DMS 273 treated with DMSO at 0.1 percent for 48 hours (cell line): ENCODE data around the gene PRDM15.

Experiments
- DNase-seq: peaks from one replicate; lab custom pipeline; 2025; lab: John Stamatoyannopoulos, UW

The PRDM15 gene

DNA sequence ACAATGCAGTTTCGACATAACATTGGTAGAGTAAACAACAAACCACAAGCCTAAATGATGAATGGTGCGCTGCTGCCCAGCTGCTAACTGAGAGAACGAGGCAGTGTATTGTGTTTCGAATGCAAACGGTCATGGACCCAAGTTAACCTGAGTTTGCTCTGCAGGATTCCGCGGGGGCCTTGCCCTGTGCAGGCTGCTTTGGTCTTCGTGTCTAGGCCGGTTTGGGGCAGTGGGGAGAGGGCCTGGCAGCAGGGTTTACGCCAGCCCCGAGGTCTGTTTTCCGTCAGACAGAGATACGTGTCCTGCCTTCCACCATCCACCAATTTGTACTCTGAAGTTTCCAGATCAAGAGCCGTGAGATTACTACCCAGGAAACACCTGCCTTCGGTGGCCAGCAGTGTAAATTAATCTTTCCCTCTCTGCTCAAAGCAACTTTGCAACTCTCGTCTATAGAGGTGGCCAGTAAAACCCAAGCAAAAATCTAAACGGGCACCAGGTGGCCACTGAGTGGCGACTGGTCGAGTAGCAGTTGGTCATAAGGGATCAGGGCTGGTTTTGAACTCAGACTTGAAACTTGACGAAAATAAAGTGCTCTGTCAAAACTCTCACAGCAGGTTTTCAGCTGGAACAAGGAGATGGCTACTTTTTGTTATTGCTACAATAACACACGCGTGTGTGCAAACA is 6.3 kb upstream of the PRDM15 start:
- no peak for DNase-seq

DNA sequence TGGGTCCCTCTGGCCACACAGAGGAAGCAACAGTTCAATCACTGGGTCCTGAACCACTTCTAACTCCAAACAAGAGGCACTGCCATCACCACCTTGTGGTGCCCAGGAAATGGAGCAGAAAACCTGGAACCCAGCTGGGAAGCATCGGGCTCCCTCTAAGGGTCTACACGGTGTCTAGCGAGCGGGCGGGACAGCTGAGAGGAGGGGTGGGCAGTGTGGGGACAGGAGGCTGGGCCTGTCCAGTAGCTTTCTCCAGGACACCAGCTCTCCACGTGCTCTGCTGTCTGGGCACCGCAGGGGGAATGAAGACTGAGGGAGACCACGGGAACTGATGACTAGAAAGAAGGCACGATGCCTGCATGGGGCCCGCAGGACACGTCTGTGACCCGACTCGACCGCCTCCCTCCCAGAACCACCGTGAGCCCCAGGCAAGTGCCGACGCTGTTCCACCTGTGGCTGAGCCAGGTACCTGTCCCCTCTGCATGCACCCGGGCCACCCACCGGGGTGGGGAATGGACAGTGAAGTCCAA is 5.4 kb upstream of the PRDM15 start:
- no peak for DNase-seq

DNA sequence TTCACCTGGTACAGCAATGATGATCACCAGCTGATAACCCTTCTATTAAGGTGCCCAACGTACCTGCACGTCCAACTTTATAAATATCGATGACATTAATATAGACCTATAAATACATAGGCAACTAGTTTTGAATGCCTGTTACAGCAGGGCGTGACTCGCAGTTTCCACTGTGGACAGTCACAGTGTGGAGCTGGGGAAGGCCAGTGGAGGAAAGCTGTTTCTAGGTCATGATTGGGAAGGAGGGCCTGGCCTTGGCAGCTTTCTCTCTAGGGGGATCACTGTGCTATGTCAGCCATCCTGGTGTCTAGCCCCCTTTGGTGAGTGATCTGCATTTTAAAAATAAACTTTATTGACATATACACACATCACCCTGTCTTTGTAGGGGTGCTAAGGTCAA is 4.4 kb upstream of the PRDM15 start:
- DNase-seq: no peak

DNA sequence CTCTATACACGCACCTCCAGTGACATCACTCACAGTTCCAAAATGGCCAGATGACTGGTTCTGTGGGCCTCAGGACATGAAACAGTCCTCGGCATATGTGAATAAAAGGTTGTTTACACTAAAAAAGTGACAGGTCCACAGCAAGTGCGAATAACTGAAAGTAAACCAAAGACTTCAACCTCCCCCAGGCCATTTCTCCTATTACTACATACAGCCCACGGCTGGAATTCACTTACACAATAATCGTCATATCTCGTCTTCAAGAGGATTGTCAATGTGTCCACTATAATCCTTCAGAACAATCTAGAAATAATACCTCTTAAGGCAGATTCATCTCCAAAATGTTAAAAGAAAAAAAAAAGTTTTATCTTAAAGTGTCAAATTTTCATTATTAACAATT is 1.9 kb upstream of the PRDM15 start:
- no peak for DNase-seq

DNA sequence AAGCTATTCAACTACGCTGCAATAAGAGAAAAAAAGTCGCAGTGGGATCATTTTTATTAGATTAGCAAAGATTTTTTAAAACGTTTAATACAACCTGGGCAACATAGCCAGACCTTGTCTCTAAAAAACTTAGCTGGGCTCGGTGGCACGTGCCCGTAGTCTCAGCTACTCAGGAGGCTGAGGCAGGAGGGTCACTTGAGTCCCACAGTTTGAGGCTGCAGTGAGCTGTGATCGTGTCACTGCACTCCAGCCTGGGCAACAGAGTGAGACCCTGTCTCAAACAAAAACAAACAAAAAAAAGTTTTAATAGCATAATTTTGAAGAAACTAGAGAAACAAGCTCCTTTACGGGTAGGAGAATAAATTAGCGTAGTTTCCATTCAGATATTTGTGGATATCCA is 1.0 kb upstream of the PRDM15 start:
- no peak for DNase-seq

DNA sequence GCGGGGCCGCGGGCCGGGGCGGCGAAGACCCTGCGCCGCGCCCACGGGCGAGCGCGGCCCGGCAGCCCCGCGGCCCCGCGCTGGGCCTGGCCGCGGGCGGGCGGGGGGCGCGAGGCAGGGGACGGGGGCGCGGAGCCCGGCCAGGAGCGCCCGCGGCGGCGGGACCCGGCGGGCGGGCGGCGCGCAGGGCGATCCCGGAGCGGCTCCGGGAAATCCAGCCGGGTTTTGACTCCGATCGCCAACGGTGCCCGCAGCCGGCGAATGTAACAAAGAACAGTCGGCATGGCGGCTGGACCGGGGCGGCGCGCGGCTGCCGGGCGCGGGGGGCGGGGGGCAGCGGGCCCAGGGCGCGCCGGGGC is 334 bp downstream of the PRDM15 start:
- DNase-seq: peak; percentile 7

DNA sequence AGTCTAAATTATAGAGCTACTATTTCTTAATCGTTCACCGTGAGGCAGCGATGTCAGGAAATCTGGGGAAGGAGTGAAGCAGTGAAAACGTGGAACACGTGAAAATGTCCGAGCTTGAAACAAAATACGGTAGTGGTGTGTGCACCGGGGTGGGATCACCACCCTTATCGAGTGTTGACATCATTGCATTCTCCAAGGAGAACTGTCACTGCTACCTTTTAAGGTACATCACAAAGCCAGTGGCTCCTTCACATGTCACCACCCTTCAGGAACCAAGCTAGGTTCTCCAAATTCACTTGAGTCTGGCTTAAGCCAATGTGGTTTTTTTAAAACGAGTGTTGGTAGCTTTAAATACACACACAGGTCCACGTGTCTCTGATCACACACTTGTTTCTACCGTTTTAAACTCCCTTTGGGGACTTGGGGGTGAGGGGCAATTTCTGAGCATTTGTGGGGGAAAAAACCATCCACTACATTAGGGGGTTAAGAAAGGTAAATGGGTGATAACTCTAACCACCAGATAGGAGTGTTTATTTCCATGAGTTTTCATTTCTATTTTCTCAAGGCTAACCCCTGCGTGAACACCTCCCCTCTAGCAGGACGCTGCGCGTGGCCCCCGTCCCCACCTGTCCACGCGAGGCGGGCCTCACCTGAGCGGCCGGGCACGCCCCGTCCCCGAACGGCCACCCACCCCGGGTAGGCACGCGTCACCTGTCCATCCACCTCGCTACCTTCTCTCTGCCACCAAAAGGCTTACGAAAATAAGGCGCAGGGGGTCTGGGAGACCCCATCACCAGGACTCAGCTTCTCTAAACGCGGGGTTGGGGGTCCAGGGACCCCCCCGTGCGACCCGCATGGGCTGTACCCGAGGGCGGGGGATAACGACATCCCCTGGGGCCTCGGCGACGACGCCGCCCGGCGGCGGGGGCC is 978 bp downstream of the PRDM15 start:
- DNase-seq: no peak

DNA sequence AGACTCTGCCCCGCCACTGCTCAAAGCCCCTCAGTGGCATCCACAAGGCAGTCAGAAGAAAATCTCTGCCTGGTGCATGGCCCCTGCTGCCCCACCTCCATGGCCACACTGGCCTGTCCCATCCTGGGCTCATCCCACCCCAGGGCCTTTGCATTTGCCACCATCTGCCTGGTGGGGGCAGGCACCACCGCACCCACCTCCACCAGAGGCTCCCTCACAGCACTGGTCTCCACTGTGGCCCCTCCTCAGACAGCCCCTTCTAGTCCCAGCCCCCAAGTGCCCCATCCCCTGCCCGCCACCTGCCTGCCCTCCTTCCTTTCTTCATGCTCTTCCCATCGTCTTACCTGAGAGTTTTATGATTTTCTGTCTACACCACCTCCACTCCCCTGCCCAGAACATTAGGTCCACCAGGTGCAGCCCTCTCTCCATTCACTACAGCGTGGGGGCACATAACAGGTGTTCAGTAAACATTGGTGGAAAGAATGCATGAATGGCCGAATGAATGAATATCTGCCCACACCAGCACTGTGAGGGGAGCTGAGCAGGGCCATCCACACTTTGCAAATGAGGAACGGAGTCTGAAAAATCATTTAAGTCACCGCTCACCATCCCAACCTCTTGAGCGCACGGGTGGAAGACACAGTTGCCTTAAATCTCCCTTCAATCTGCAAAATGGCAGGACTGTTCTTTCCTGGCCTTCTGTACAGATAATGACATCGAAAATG is 2.1 kb downstream of the PRDM15 start:
- DNase-seq: no peak

DNA sequence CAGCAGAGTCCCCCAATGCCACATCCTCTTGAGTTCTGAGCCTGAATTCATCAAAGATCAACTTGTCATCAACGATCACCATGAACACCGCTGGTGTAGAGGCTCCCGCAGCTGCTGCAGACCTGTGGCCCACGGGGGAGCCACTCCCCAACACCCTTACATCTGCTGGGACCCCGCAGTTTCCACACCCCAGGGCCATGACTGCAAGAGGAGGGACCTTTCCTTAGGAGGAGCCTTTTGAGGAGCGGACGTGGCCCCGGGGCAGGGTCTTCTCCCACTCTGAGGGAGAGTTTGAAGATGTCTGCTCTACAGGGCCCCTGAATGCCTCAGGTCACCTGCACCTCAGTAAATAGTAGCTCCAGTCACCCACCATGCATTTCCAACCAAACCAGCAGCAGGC is 2.7 kb downstream of the PRDM15 start:
- no peak for DNase-seq

DNA sequence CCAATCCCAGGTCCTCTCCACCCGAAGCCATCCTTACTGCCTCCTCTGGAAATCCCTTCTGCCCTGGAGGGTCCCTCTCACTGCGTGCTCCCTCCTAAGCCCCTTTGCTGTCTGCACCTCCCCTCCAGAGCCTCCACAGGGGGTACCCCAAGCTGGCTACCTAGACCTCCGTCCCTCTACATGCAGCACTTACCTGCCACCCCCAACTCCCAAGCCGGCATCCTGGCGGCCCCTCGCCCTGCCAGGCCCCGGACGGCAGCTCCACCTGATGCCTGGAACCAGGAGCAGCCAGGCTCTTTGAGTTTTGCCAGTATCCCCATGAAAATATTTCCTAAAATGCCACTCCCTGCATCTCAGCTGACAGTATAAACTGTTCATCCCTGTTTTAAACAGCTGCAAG is 4.1 kb downstream of the PRDM15 start:
- DNase-seq: no peak

DNA sequence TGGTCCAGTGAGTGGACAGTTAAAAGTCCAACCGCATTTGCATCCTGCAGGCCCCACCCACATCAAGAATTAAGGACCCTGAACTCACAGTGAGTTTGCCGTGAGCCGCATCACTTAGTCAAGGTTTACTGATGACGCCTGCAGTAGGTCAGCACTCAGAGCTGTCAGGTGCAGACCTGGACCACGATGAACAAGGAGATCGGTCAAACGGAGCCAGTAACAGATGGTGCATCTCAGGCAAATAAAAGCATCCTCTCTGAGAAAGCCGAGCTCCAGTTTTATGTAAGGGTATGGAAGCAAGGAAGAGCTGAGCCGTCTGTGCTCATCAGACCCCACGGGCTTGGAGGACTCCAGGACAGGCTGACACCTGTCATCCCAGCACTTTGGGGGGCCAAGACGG is 4.5 kb downstream of the PRDM15 start:
- DNase-seq: no peak

DNA sequence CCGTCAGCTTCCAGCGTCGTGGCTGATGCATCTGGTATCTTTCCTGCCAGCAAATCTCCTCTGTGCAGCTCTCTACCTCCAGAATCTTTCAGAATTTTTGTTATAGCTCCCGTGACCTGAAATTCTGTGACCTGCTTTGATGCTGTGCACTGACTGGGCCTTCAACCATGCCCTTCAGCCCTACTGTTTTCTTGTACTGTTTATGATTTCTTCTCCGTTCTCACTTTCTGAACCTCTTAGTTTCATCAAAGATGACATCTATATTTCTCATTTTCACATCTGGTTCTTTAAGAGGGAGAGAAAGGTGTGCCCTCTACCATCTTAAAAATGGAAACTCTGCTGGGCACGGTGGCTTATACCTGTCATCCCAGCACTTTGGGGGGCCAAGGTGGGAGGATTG is 5.7 kb downstream of the PRDM15 start:
- no peak for DNase-seq

DNA sequence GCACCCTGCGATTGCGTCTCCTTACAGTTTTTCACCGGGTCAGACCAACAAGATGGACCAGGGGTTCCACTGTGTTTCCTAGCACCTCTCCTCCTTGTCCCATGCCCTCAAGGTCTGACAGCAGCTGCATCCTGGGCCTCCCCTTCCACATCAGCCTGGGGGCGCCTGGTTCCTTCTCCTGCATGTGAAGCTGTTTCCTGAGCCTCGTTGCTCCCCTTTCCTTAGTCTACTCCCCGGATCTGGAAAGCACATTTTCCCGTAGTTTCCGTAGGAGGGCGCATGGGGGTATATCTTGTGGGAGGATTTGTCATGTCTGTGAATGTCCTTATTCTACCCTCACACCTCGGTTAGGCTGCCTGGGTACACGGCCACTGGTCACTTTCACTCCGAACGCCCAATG is 6.1 kb downstream of the PRDM15 start:
- no peak for DNase-seq

DNA sequence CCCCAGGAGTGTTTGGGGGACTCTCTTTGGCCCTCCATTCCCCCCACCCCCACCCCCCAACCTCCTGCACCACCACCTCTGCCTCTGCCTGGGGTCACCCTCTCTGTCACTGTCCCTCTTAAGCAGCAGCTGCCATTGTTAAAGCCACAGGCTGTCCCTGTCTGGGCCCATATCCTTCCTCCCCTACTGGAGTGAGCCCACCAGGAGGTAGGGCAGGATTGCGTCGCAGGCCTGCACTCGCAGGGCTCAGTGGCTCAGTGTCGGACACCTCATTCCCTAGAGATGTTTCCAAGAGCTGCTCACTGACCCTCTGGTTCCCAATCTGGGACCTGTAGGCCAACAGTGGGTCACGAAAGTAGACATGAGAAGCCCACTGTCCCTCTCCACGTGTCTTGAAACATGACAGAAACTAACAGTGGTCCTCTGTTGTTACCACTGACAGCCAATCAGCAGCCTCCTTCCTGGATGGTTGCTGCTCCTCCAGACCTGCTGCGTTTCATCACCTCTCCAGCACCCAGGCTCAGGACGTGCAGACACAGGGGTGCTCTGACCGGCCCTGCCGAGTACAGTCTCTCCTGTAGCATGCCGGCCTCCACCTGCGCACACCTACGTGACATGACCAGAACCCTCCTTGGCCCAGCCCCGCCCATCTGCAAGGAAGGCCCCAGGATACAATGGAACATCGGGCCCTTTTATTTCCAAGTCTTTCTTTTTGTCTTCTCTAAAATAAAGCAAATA is 7.7 kb downstream of the PRDM15 start:
- DNase-seq: no peak

DNA sequence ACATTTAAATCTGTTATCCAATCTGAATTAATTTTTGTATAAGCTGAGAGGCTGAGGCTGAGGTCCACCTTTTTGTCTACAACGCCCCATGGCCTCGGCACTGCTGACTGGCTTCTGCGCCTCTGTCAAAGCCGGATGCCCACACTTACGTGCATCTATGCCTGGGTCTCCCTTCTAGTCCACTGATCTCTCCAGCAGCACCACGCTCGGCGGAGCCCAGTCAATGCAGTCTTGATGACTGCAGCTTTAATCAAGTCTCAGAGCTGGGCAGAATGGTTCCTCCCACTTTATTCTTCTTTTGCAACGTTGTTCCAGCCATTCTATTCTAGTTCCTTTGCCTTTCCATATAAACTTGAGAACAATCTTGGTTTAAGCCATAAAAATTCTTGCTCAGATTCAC is 9.4 kb downstream of the PRDM15 start:
- DNase-seq: no peak

DNA sequence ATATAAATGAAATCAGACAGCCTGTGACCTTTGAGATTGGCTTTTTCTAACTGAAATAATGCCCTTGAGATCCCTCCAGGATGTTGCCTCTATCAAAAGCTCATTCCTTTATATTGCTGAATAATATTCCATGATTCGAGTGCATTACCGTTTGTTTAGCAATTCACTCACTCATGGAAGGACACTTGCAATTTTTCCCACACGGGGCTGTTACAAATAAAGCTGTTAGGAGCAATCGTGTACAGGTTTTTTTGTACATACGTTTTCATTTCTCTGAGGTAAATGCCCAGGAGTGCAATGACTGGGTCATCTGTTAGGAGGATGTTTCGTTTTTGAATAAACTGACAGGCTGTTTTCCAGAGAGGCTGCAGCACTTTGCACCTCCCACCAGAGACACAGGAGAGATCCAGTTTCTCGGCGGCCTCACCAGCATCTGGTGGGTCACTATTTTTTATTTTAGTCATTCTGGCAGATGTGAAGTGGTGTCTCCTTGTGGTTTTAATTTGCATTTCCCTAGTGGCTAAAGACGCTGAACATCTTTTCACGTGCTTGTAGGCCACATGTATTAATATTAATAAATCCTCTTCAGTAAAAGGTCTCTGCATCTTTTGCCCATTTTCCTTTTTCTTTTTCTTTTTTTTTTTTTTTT is 11.0 kb downstream of the PRDM15 start:
- DNase-seq: peak; percentile 50

DNA sequence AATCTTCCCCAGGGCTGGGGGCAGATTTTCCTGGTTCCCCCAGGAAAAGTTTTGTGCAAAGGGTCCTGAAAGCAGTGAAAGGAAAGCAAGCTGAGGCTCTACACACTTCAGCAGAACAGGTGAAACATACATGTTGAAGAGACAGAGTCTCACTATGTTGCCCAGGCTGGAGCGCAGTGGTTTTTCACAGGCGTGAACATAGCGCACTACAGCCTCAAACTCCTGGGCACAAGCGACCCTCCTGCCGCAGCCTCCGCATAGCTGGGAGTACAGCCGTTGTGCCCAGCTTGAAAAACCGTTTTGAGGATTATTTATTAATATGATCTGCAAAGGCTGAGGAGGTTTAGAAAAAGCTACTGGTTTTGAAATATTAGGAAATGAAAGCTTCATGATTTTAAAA is 11.8 kb downstream of the PRDM15 start:
- no peak for DNase-seq

DNA sequence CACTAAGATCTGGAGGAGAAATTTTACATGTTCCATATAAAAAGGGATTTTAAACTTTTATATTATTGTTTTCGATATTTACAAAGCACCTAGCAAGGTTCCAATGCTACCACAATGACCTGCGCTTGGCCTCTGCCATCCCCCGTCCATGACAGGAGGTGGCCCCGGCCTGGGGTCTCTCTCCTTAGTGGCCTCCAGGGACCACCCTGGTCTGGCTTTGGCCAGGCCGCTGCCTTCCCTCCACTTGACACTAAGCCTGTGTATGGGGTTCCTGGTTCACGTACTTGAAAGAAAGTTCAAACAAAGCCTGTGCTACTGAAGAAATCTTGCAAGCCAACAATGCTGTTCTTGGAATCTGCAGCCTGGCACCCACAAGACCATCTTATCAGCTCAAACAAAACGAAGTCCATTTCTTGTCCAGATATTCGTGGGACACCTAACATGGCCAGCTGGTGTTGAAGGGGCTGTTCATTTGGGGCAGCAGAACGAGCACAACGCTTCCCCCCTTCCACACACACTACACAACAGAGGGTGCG is 12.8 kb downstream of the PRDM15 start:
- no peak for DNase-seq

DNA sequence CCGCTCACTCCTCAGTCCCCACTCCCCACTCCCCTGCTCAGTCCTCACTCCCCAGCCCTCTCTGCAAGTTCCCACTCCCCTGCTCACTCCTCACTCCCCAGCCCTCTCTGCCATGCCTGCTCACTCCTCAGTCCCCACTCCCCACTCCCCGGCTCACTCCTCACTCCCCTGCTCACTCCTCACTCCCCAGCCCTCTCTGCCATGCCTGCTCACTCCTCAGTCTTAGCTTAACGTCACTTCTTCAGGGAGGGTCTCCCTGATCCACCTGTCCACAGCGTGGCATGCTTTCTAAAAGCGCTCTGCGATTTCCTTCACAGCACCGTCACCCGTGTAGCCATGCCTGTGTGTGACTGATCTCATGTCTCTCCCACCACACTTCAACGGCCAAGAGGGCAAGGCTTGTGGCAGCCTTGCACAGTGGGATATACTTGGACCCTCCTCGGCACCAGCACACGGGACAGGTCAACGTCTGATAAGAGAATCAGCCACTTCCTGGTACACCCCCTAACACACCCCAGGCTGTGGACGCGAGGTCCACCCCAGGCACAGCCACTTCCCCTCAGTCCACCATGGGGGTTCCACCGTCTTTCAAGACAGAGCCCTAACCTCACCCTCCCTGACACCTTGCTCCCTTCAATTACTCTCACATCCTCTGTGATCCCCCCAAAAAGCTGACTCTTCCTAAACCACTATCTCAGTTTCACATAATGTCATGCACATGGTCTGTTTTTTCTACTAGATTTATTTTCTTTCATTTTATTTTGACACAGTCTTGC is 14.0 kb downstream of the PRDM15 start:
- no peak for DNase-seq

DNA sequence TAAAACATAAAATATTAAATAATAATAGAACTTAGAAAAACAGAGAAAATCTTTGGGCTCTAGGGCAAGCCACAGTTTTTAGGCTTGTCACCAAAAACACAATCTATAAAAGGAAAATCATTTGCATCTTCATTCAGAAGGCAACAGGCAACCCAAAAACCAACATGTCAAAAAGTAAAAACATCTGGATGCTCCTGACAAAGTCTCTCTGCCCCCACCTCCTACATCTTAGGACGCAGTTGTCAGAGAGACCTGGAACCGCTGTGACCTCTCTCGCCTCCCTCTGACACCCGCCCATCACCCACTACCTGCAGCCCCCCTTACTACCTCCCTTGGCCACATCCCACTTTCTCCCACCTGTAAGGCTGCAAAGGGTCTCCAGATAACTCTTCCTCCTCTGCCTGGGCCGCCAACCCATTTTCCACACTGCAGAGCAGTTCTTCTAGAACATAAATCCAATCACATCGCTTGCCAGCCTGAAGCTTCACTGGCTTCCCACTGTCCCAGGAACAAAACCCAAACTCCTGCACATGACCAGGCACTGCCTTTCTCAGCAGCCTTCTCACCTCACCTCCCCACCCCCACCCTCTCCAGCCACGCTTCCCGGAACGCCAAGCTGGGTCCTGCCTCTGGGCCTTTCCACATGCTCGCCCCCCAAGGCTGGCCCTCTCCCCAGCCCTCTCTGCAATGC is 14.7 kb downstream of the PRDM15 start:
- DNase-seq: no peak
